GM21381 (cell line): Measurements from ENCODE around the gene HOXD10.

Experiments used
- ATAC-seq: cut with Tn5 transposase; IDR thresholded peaks from one replicate; pipeline ENCODE4 v1.9.1; 2021; ENCODE audit warnings: mild to moderate bottlenecking, moderate library complexity; ENCODE audit not compliant: unreplicated experiment

HOXD10 gene

DNA sequence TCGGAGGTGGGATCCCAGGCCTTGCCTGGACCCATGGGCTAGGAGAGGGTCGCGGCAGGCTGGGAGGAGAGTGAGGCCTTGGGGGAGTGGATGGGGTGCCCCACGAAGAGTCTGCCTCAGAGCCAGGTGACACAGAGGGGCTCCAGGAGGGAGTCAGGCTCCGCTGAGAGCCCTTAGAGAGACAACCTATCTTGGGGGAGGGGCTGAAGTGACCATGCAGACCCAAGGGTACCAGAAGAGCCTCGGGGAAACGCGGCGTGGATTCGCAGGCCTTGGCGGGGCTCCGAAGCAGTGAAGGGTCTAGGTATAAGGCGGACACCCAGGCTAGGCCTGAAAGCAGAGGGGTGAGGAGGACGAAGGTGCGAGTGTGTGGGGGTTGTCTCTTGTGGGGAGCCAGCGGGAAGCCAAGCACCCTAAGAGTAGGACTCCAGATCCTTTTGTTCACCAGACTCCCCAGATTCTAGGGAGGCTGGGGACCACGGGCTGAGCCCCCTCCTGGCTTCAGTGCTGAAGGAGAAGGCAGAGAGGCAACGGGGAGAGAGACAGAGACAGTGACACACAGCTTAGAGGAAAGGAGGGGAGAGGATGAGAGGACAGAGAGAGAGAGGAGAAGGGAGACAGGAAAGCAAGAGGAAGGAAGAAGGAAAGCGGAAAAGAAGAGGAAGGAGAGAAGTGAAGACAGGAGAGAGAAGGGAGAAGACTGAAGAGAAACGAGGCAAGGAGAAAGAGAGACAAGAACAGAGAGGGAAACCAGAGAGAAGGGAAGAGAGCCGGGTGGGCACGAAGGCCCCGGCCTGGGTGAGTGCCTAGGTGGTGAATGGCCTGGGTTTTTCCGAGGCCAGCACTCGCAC, 10.6 kb upstream of the HOXD10 start:
- ATAC-seq = no peak

DNA sequence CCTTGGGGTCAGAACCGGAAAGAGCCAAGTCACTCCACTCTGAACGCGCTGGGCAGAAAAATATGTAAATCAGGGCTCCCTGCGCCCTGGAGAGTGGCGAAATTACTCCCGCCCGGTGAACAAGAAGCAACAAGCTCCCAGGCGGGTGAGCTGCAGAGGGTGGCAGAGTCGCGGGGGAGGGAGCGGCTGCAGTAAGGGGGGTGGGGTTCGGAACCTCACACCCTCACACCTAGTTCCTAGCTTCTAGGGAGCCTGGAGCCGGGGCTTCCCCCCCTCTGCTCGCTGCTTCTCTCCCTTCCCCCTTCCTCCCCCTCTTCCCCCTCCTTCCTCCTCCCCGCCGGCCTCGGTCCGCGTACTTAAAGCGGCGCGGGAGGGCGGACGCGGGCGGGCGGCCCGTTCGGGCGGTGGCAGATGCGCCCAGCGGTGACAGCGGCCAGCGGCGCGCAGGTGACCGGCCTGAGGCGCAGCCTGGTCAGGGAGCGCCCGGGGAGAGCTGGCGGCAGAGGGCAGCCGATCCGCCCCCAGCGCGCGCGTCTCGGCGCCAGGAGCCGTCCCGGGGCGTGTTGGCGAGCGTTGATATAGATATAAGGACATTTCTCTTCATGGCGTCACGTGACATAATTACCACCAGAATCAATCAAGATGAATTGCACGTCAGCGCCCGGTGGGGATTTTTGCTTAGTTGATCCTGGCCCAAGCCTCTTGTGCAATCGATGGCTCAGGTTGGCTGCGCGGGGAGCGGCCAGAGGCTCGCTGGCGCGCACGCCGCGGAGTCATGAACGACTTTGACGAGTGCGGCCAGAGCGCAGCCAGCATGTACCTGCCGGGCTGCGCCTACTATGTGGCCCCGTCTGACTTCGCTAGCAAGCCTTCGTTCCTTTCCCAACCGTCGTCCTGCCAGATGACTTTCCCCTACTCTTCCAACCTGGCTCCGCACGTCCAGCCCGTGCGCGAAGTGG, 9.7 kb upstream of the HOXD10 start, which contains the start of gene HOXD11:
TSS of gene HOXD11 (plus strand) at position 700 of the 959 bp plus-strand sequence. CDS start at position 776, 76 bp downstream.
- no peak for ATAC-seq

DNA sequence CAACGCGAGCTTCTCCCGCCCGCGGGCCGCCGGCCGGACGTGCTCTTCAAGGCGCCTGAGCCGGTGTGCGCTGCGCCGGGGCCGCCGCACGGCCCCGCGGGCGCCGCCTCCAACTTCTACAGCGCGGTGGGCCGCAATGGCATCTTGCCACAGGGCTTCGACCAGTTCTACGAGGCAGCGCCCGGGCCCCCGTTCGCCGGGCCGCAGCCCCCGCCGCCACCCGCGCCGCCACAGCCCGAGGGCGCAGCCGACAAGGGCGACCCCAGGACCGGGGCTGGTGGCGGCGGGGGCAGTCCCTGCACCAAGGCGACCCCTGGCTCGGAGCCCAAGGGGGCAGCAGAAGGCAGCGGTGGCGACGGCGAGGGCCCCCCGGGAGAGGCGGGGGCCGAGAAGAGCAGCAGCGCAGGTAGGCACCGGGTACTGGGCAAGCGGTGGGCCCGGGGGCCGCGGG, 8.8 kb upstream of the HOXD10 start:
- no peak for ATAC-seq

DNA sequence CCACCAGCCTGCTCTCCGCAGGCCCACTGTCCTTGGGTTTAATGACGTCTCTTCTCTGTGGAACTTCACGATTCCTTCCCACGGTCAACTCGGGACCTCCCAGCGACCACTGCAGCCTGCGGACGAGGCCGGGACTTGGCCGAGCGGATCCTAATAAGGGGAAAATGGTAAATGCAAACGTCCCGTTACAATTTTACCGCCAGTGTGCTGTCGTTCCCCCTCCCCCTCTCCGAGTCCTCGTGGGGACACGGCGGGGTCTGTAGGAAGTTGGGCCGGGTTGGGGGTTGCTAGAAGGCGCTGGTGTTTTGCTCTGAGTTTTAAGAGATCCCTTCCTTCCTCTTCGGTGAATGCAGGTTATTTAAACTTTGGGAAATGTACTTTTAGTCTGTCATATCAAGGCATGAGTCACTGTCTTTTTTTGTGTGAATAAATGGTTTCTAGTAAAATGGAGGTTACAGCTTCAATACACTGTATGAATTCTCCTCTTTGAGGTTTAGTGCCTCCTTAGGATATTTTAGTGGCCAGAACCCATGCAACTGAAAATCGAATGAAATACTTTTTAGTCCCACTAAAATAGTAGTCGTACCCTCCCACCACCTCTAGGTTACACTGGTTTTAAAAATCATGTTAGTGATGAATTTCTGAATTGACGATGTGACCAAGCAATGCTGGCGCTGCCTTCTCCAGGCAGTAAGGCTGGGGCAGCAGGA, 7.2 kb upstream of the HOXD10 start:
- ATAC-seq = no peak

DNA sequence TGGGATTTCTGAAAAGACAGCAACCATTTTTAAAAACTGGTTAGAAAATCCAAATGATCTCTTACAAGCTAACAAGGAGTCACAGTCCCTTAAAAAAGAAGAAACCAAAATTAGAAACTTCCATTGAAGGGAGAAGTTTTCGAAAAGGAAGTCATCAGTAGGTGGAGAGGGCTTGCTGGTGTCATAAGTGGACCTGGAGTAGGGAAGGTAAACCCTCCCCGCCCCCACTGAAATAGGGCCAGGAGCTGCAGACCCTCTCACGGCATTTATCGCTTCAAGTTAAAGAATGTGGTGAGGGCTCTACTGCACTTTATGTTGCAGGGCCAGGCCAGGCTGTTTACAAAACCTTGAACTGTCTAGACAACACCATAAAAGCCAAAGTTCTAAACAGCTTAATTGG, 6.6 kb upstream of the HOXD10 start:
- ATAC-seq = no peak

DNA sequence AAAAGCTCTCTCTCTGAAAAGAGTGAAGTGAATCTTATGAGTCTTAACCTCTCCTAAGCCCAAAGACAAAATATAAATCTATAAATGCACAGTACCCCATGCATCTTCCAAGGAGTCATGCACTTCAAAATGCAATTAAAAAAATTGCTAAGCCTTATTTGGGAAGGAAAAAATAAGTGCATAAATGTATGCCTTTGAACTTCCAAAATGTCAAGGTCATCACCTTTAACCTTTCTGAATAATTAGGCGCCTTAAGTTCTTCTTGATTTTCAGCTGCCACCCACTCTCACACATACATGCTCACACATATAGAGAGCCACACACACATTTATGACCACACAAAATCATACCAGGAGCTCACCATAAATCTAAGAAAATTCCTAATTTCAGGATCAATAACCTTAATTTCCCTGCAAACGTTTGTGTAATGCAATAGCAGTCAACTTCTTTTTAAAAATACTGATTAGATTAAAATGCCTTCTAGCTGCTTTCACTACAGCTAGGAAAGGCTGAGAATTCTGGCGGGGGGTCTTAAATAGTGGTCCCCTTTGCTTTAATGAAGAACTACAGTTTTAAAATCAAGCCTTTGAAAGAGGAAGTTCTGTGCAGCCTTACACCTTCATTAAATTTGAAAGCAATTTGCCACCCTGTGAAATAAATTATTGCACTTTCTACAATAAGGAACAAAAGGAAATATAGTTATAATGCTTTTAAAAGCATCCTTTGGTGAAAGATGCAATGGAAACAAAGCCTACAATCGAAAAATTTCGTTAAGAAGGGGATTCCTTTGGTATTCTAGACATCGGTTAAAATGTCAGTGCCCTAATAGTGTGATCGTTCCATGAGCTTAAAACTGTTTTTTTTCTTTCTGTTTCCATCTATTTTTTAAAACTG, 5.9 kb upstream of the HOXD10 start:
- ATAC-seq = no peak

DNA sequence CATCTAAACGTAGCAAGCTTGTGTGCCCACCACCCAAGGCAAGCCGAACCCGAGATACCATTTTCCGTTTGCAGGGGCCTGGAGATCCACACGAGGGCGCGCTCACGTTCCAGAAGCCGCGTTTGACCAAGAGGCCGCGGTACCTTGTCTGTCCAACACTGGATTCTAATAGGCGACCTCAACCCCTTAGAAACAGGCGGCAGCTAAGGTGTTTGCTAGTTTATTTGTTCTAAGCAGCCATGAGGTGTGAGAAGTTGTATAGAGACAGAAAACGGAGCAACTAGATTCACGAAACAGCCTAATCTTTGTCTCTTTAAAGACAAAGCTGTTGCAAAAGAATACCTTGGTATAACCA, 5.3 kb upstream of the HOXD10 start:
- ATAC-seq = no peak

DNA sequence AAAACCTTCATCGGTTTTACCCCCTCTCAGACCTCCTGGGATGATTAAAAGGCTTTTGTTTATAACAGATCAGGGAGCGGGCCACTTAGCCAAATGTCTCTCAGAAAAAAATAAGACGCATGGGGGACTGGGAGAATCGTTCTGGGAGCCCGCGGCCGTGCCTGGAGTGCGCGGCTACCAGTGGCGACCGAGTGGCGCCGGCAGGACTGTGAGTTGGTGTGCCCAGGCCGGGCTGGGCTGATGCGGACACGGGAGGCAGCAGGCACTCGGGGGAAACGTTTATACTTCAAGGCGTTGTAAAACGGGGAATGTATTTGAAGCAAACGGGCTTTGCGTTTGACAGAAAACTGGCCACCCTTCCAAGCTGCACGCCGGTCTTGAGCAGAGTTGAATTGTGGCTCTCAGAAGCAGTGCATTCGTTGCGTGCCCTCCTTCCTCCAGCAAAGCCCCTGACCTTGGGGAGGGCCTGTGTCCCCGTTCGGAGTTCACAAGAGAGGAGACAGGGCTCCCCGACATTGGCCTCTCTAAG, 4.7 kb upstream of the HOXD10 start:
- ATAC-seq = no peak

DNA sequence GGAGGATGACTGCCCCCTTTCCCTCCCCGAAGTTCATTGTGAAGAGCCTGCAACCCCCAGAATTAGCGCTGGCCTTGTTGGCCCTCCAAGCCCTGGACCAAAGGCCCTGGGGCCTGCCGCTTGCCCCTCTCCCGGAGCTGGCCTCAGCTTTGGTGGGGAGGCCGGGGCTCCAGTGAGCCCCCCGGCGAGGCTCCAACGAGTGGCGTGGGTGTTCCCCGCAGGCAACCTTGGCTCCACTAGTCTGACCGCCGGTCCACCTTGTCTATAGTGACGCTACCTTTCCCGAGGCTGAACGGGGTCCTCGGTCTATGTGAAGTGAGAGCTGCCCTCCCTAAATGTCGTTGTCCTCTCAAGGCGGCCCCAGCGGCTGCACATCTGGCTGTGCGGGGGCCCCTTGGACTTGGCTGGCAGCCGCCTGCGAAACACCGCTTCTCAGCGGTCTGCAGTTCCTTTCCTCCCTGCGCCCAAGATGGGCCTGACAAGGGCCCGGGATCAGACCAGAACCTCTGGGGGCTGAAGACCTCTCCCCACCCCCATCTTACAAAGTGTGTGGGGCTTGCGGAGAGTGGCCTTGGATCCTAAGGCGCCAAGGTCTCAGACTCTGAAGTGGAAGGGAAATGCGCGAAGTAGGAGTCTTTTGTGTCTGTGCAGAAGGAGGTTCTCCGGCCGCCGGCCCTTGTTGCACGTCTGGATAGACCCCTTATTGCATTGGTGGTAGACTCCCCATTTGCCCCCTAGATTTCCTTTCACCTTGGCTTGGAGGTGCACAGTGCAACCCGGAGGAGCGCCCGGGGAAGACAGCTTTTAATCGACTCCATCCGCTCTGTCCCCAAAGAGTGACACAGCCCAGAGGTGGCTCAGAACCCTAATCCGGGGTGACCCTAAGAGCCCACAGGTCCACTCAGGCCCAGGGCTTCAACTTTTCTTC, 3.9 kb upstream of the HOXD10 start:
- ATAC-seq = no peak

DNA sequence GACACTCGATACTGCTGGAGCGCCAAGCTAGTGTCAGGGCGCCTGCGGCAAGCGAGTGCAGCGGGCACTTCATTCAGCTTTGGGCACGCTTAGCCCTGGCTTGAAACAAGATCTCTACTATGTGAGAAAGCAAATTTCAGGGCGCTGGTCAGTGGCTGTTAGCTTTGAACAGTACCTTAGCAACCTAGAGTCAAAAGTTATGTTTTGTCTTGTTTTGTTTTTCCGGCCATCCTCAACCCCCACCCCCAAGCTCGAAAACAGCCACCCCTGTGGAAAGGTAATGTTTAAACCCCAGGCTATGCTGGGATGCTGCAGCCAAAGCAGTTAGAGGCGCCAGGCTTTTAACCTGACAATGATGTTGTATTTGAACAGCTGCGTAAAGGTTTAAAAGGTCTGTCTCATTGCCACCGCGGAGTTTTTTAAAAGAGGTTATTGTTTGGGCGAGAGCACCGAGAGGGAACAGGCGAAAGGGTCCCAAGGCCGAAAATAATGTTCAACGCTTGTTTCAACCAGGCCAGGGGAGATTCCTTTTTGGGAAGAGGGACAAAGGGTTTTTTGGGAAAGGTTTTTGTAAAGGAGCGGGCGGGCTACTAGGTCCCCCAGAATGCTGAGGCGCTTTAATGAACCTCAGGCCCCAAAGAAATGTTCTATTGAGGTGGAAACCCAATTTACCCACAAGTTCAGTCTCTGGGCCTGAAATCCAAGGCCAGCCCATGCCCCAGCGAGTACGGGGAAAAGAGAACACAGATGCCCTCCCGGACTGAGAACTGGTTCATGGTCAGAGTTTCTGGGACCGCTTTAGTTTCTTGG, 2.3 kb upstream of the HOXD10 start:
- no peak for ATAC-seq

DNA sequence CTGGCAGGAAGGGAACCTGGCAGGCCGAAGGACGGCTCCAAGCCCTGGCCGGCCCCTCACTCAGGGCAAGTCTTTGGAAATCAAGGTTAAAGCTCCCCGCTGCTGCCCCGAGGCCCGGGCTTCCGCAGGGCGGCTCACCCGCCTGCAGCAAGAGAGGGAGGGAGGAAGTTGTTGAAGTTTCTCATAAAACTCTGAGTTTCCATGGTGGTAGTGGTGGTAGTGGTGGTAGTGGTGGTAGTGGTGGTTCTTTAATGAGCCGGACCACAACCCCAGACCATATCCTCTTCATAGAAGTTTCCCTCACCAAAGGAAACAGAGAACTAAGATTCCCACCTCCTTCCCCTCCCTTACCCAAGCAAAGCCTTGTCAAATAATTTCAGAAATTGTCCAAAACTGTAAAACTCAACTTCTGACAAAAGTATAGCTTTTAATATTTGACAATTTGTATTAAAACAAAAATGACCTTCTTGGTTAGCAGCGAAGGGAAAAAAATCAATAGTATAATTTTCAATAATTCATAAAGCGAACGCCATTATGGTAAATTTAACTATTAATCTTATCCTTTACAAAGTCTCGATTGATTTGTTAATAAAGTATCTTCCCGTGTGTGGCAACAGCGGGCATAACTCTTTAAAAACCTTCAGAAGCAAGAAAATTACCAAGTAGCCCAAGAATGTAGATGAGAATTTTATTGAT, 1.5 kb upstream of the HOXD10 start:
- ATAC-seq = no peak

DNA sequence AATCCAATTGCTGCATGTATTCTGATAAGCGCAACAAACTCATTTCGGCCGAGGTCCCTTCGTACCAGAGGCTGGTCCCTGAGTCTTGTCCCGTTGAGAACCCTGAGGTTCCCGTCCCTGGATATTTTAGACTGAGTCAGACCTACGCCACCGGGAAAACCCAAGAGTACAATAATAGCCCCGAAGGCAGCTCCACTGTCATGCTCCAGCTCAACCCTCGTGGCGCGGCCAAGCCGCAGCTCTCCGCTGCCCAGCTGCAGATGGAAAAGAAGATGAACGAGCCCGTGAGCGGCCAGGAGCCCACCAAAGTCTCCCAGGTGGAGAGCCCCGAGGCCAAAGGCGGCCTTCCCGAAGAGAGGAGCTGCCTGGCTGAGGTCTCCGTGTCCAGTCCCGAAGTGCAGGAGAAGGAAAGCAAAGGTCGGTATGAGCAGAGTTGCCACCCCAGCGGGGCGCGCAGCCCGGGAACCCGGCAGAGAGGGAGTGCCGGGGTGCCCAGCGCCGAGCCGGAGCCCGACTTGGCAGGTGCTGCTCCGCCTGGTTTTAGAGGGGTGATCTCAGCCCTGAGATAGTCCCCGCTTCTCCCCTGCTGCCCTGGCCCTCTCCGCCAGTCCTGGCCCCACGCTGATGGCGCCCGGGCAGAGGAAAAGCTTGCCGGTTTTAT, 714 bp downstream of the HOXD10 start:
- ATAC-seq = no peak

DNA sequence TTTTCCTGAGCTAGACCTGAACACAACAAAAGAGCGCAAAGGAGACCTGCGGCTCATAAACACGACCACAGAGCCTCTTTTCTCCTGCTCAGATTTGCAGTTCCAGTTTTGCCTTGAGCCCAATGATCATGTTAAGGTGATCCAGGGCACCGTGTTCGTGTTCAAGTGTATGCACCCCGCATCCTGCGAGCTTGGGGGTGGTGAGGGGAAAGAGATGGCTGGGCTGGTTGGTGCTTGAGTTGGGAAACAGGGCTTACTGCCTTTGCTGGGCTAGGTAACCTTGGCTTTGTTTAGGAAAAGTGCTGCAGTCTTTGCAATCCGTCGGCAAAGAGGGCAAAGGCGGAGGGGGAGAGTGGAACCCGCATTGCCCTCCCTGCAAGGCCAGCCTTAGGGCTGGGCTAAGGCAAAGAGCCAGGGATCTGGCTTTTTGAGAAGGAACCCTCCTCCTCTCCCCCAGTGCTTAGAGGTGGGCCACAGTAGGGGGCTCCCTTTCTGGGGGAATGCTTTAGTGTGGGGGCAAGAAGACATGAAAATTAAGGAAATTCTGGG, 1.3 kb downstream of the HOXD10 start:
- ATAC-seq = no peak

DNA sequence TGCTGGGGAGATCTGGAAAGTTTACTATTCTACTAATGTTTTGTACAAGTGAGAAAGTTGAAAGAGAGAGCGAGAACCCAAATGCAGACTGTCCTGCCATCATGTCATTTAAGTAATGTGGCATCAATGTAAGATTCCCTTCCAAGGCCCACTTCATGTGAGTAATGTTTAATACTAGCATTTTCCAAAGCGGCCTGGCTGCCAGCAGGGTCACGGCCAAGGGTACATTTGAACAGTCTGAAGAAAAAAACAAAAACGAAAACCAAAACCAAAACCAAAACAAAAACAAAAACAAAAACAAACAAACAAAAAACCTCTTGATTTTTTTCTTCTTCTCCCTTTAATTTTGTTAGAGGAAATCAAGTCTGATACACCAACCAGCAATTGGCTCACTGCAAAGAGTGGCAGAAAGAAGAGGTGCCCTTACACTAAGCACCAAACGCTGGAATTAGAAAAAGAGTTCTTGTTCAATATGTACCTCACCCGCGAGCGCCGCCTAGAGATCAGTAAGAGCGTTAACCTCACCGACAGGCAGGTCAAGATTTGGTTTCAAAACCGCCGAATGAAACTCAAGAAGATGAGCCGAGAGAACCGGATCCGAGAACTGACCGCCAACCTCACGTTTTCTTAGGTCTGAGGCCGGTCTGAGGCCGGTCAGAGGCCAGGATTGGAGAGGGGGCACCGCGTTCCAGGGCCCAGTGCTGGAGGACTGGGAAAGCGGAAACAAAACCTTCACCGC, 2.2 kb downstream of the HOXD10 start:
- ATAC-seq = no peak

DNA sequence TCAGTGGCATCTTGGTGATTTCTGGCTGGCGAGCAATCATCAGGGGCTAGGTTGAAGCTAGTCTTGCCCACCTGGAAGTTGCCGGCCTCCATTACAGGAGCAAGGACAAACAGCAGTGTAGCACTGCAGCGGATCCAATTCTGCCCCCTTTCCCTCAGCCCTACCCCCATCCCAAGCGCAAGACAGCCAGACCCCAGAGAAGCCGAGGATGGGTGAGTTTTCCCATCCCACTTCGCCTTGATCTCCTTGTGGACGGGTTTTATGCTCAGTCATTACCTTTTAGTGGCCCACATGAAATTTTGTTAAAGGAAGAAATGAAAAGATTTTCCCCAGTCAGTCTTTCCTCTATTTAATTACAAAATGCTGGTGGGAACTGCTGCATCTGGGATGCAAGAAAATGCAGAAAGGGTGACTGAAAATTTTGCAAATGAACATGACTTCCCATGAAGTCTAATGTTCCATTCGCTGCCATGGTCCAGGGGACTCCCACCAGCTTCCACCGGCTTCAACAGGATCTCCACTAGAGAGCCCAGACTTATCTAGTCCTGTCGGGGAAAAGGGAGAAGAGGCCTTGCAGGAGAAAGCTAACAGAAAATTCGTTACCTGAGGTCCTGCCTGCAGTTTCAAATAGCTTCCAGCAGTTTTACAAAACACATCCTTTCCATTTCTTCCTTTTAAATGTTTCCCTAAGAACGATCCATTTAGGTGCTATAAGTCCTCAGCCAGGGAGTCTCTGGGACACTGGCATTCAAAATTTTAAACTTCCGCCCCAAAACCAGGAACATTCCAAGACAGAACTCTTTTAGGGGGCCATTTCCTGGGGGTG, 4.0 kb downstream of the HOXD10 start:
- ATAC-seq = no peak
